ENCODE measurements around the gene NUF2. TPM values are rescaled to one million over a fixed set of nuclear protein-coding genes. Genes with fewer than 3 reads are reported as not detected.

NUF2 gene
- total and polyA plus RNA-seq, 2 donors (not counting 3 experiments of a cell fraction or from before 2014, with no cell fraction given), result 14.3 to 38.6 TPM

GRCh38 chr1:163401211-163401610 lies 79.5 kb downstream of the NUF2 start:
- BruUV-seq (replicated peaks), result no TSS peak

More at GRCh38 chr1:163401211-163401610, 79.5 kb downstream of the NUF2 start:
- no peak overlapping the region for H3K4me3 ChIP-seq (replicated peaks in 1 of 3; ENCODE audit: insufficient read depth in 1 of 3, low read depth in 1 of 3, low read length in 3 of 3)
- no peak overlapping the region for H3K9ac ChIP-seq (replicated peaks; ENCODE audit: extremely low read depth, insufficient read depth, low read length)
- H3K4me1 ChIP-seq (ENCODE audit: control insufficient read depth, extremely low read depth, insufficient read depth, low read length), result no peaks in the 10 kb centered on the region
- POLR2A ChIA-PET, result no interaction called here
- TF ChIP-seq, protein P1, sequence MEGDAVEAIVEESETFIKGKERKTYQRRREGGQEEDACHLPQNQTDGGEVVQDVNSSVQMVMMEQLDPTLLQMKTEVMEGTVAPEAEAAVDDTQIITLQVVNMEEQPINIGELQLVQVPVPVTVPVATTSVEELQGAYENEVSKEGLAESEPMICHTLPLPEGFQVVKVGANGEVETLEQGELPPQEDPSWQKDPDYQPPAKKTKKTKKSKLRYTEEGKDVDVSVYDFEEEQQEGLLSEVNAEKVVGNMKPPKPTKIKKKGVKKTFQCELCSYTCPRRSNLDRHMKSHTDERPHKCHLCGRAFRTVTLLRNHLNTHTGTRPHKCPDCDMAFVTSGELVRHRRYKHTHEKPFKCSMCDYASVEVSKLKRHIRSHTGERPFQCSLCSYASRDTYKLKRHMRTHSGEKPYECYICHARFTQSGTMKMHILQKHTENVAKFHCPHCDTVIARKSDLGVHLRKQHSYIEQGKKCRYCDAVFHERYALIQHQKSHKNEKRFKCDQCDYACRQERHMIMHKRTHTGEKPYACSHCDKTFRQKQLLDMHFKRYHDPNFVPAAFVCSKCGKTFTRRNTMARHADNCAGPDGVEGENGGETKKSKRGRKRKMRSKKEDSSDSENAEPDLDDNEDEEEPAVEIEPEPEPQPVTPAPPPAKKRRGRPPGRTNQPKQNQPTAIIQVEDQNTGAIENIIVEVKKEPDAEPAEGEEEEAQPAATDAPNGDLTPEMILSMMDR (IDR thresholded peaks at IDR 0.05; ENCODE audit: extremely low read depth in 1 of 2, insufficient read depth in 1 of 2, low read depth in 1 of 2, low read length in 2 of 2), result no peak
- TF ChIP-seq EZH2 (IDR thresholded peaks at IDR 0.05; ENCODE audit: borderline replicate concordance, low read depth, low read length, severe bottlenecking), result no peak
- no peak for TF ChIP-seq MAX (IDR thresholded peaks at IDR 0.05; ENCODE audit: insufficient read depth, insufficient read length)
- no peak for TF ChIP-seq MYC (IDR thresholded peaks at IDR 0.05; ENCODE audit: low read depth, low read length)
- TF ChIP-seq POLR2A (IDR thresholded peaks at IDR 0.05; ENCODE audit: low read depth, low read length), result no peak
- TF ChIP-seq POLR2AphosphoS5 (IDR thresholded peaks at IDR 0.05; ENCODE audit: insufficient read depth, low read depth, low read length), result no peak
- no peak for TF ChIP-seq GATA2 (IDR thresholded peaks at IDR 0.05; ENCODE audit: insufficient read depth, insufficient read length, low read depth, low read length)
- TF ChIP-seq FOS (IDR thresholded peaks at IDR 0.05; ENCODE audit: borderline replicate concordance, insufficient read depth, low read length), result no peak
- no peak for TF ChIP-seq JUN (IDR thresholded peaks at IDR 0.05; ENCODE audit: borderline replicate concordance, insufficient read depth, insufficient read length, low read depth)
- CTCF ChIA-PET, result no interaction called here
- no peaks in the 10 kb centered on the region for H3K36me3 ChIP-seq (ENCODE audit: control insufficient read depth in 2 of 2, extremely low read depth in 1 of 2, insufficient read depth in 2 of 2, low read length in 2 of 2)
- no peaks in the 10 kb centered on the region for H3K9me3 ChIP-seq (replicated peaks; ENCODE audit: control insufficient read depth, insufficient read depth, low read length)
- intact Hi-C loops (cut with micrococcal nuclease), result no loop called here
- no peak overlapping the region for H2AFZ ChIP-seq (ENCODE audit: low read depth, low read length)
- no peaks in the 10 kb centered on the region for H4K20me1 ChIP-seq (replicated peaks; ENCODE audit: control insufficient read depth, extremely low read depth, insufficient read depth, low read length)
- H3K79me2 ChIP-seq (ENCODE audit: control insufficient read depth, insufficient read depth, low read length), result no peaks in the 10 kb centered on the region
- DNase-seq (ENCODE audit: low read depth, low spot score) (no peak), FAIRE-seq (no peak)
- H3K4me2 ChIP-seq (ENCODE audit: insufficient read depth, low read length), result no peak overlapping the region
- H3K9me1 ChIP-seq (replicated peaks; ENCODE audit: control insufficient read depth, extremely low read depth, insufficient read depth, low read length), result no peaks in the 10 kb centered on the region
- H3K27me3 ChIP-seq (ENCODE audit: control insufficient read depth in 2 of 2, insufficient read depth in 2 of 2, low read length in 2 of 2), result no peaks in the 10 kb centered on the region
- H3K27ac ChIP-seq (ENCODE audit: insufficient read depth, low read depth, low read length), result no peak overlapping the region
- dilution Hi-C loops (cut with MboI; ENCODE audit: extremely low pct_ligation_motif_present, low sequenced_read_pairs), result no loop called here

Other genes with a start within 250 kb of the NUF2 start
- gene RGS5, start 119.0 kb upstream of the NUF2 start, total RNA-seq, result 770 and 1,035 TPM in 2 replicates
- gene RGS5, start 119.0 kb upstream of the NUF2 start, polyA plus RNA-seq, result 233 and 287 TPM in 2 replicates